Esophagus (tissue), 2 donors: ENCODE measurements around the gene IFNGR1. TPM values are rescaled to one million over a fixed set of nuclear protein-coding genes. Genes with fewer than 3 reads are reported as not detected.

Source experiments
- H3K27ac ChIP-seq, 2 donors: one replicate each; pipeline ENCODE4 v1.5.1; 2013; ENCODE audit warnings: low read depth in 2 of 2, mild to moderate bottlenecking in 2 of 2, inconsistent platforms in 1 of 2, low read length in 1 of 2, moderate library complexity in 1 of 2
- H3K27me3 ChIP-seq, 2 donors: one replicate each; pipeline ENCODE4 v1.6.1; 2013; ENCODE audit warnings: low read length in 2 of 2, control low read depth in 1 of 2, mild to moderate bottlenecking in 1 of 2; ENCODE audit not compliant: insufficient read depth in 2 of 2, control insufficient read depth in 1 of 2
- H3K36me3 ChIP-seq, 2 donors: one replicate each; pipeline ENCODE4 v1.6.1; 2013; ENCODE audit warnings: low read length in 1 of 2; ENCODE audit not compliant: control insufficient read depth in 2 of 2, insufficient read depth in 2 of 2
- H3K4me1 ChIP-seq, 2 donors: one replicate each; pipeline ENCODE4 v1.6.1; 2013; ENCODE audit warnings: low read length in 1 of 2; ENCODE audit not compliant: control insufficient read depth in 2 of 2, insufficient read depth in 2 of 2
- H3K4me3 ChIP-seq, 2 donors: one replicate each; pipeline ENCODE4 v1.5.1; 2013; ENCODE audit warnings: low read length in 2 of 2, mild to moderate bottlenecking in 2 of 2, low read depth in 1 of 2, moderate library complexity in 1 of 2
- H3K9me3 ChIP-seq, 2 donors: one replicate each; pipeline ENCODE4 v1.6.1; 2013; ENCODE audit warnings: mild to moderate bottlenecking in 2 of 2, low read depth in 1 of 2, low read length in 1 of 2, moderate library complexity in 1 of 2; ENCODE audit not compliant: control insufficient read depth in 2 of 2, insufficient read depth in 1 of 2
- WGBS, 2 donors: extraction: QIAGEN DNeasy Blood & Tissue Kit; methylation state at CpG; one replicate each; pipeline ENCODE4 v1.1.7; 2013; 5-methylcytosine and 5-hydroxymethylcytosine counted together
- polyA plus RNA-seq, 2 donors: library from polyadenylated mRNA; stranded (reverse); fragments of 200-250 nt; gene quantifications; one replicate each; pipeline ENCODE4 v1.2.3, GENCODE V29; 2013
- donor health status: healthy with polysubstance abuse.
- donor health status: Bipolar disorder and iron deficiency.

IFNGR1 gene
- polyA plus RNA-seq, 2 donors, result 27.9 to 40.6 TPM

GRCh38 chr6:137227871-137228302 is 8.7 kb upstream of the IFNGR1 start:
- Histone ChIP-seq H3K27me3 (no peaks in the 10 kb centered on the region), H3K36me3 (no peaks in the 10 kb centered on the region), H3K9me3 (no peaks in the 10 kb centered on the region), H3K27ac (no peak overlapping the region), H3K4me1 (peaks cover 0 to 8% of the 10 kb centered on the region in 2 donors), H3K4me3 (no peak overlapping the region)
- WGBS, 2 donors, result 48 to 61% methylated on average over 4 of the region's 4 CpGs

GRCh38 chr6:137226697-137227096 is 7.5 kb upstream of the IFNGR1 start:
- Histone ChIP-seq H3K27me3 (no peaks in the 10 kb centered on the region), H3K4me3 (no peak overlapping the region), H3K36me3 (no peaks in the 10 kb centered on the region), H3K9me3 (no peaks in the 10 kb centered on the region), H3K4me1 (peaks cover 0 to 6% of the 10 kb centered on the region in 2 donors), H3K27ac (no peak overlapping the region)
- 92% methylated on average over 4 of the region's 4 CpGs for WGBS, 2 donors

DNA sequence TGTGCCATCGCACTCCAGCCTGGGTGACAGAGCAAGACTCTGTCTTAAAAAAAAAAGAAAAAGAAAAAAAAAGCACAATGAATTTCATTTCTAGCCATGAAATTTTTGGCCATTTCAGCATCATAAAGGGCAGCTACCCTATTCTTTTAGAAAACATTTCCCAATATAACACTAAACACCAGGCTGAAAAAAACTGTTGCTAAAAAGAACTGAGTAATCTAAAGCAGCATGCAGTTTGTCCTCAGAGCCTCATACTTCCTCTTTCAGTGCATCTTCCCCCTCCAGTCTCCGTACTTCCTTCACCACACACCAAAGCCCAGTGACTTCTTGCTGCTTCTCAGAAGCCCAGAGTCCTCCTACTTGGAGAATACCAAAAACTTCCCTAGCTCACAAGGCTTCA is 5.6 kb upstream of the IFNGR1 start:
- H3K4me1 ChIP-seq, result peaks cover 0 to 3% of the 10 kb centered on the region in 2 donors
- no peaks in the 10 kb centered on the region for H3K9me3 ChIP-seq
- WGBS, 2 donors, result 84 to 92% methylated on average over 2 of the region's 2 CpGs
- no peaks in the 10 kb centered on the region for H3K36me3 ChIP-seq
- H3K27me3 ChIP-seq, result no peaks in the 10 kb centered on the region
- no peak overlapping the region for H3K27ac ChIP-seq
- H3K4me3 ChIP-seq, result no peak overlapping the region

DNA sequence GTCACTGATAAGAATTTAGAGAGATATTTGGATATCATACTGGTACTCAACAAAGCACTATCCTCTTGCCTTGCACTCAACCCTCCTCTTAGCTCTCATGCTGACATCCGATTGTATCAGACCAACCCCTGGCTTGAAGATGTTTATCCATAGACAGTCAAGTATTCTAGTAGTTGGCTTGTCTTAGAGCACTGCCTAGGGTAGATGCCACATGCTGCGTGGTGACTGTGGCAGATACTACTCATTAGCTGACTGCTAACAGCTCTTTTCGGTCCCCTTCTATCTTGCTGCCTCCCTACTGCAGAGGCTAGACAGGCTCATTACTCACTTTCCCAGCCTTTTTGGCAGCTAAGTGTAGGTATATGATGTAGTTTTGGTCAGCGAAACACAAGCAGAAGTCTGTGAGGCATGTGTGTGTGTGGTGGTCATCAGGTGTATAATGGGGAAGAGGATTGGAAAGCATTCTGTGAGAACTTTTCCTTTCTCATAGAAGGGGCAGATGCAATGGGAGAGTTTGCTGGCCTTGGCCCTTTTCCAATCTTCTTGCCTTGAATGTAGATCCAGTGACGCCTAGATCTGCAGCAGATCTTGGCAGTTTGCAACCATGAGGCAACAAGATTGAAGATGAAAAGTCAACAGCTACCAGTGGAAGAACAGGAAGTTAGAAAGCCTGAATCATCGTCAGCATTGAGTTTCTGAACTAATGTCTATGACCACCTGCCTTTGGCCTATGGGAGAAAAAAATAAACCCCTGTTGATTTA is 4.4 kb upstream of the IFNGR1 start:
- no peaks in the 10 kb centered on the region for H3K9me3 ChIP-seq
- no peaks in the 10 kb centered on the region for H3K27me3 ChIP-seq
- no peaks in the 10 kb centered on the region for H3K36me3 ChIP-seq
- no peak overlapping the region for H3K4me3 ChIP-seq
- peaks cover 0 to 3% of the 10 kb centered on the region in 2 donors for H3K4me1 ChIP-seq
- 67 to 70% methylated on average over 6 of the region's 6 CpGs for WGBS, 2 donors
- H3K27ac ChIP-seq, result peak overlapping the region; percentile 5 to 74

- Histone ChIP-seq H3K27ac (no peak overlapping the region), H3K4me1 (peaks cover 0 to 3% of the 10 kb centered on the region in 2 donors), H3K27me3 (no peaks in the 10 kb centered on the region), H3K4me3 (no peak overlapping the region), H3K36me3 (no peaks in the 10 kb centered on the region), H3K9me3 (no peaks in the 10 kb centered on the region)
- WGBS, 2 donors, result 60 to 72% methylated on average over 3 of the region's 3 CpGs
These were observed 3.2 kb upstream of the IFNGR1 start for GRCh38 chr6:137222381-137222780.

GRCh38 chr6:137219664-137220252 is 573 bp upstream of the IFNGR1 start:
- no peaks in the 10 kb centered on the region for H3K9me3 ChIP-seq
- 34 to 43% methylated on average over 6 of the region's 6 CpGs for WGBS, 2 donors
- H3K27ac ChIP-seq, result peak overlapping the region; percentile 98 to 100
- peaks cover 0 to 5% of the 10 kb centered on the region in 2 donors for H3K4me1 ChIP-seq
- H3K4me3 ChIP-seq, result peak overlapping the region; percentile 89 to 95
- no peaks in the 10 kb centered on the region for H3K36me3 ChIP-seq
- H3K27me3 ChIP-seq, result no peaks in the 10 kb centered on the region

DNA sequence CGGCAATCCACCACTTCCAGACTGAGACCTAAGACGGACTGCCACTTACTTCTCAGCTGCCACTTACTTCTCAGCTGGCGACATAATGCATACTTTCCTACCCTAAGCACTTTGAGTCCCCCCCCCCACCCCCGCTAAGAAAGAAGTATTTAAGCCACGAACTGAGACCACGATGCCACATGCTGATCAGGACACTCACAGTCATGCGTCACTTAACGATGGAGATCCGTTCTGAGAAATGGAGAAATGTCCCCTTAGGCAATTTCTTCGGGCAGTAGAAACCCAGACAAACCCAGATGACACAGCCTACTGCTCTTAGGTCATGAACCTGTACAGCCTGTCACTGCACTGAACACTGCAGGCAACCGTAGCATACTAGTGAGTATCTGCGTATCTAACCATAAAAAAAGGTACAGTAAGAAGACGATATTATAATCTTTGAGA is 690 bp downstream of the IFNGR1 start:
- H3K27ac ChIP-seq, result peak overlapping the region; percentile 98 to 100
- H3K27me3 ChIP-seq, result no peaks in the 10 kb centered on the region
- no peaks in the 10 kb centered on the region for H3K9me3 ChIP-seq
- WGBS, 2 donors, result 0 to 1% methylated on average over 13 of the region's 13 CpGs
- H3K36me3 ChIP-seq, result no peaks in the 10 kb centered on the region
- H3K4me3 ChIP-seq, result peak overlapping the region; percentile 89 to 95
- H3K4me1 ChIP-seq, result peaks cover 0 to 4% of the 10 kb centered on the region in 2 donors

DNA sequence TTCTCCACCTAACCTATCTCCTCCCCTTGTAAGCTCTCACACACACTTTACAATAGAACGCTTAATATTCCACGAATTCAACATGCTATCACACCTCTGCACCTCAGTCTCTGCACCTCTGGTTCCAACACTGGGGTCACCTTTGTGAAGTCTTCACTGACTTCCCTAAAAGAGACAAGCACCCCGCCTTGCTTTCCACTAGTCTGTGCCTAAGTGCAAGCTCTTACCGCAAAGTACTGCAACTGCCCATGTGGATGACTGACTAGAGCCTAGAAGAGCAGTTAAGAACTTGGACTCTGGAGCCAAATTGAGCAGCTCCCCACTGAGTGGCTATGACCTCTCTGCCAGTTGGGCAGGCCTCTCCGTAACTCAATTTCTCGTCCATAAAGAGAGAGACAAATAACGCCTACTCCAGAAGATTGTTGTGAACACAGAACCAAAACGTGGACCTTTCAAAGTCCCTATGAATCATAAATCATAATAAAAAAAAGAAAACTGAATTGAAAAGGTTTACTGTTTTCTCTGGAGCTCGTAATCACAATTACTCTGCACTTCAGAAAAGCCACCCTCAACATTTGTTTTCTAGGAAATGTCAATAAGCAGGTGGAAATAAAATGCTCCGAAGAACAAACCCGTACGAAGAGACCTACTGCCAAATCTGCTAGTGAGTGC is 1.2 kb downstream of the IFNGR1 start:
- Histone ChIP-seq H3K36me3 (no peaks in the 10 kb centered on the region), H3K9me3 (no peaks in the 10 kb centered on the region), H3K27me3 (no peaks in the 10 kb centered on the region), H3K27ac (peak overlapping the region; percentile 98 to 100), H3K4me1 (peaks cover 0 to 2% of the 10 kb centered on the region in 2 donors), H3K4me3 (peak overlapping the region; percentile 89 to 95)
- WGBS, 2 donors, result 17 to 19% methylated on average over 12 of the region's 12 CpGs

DNA sequence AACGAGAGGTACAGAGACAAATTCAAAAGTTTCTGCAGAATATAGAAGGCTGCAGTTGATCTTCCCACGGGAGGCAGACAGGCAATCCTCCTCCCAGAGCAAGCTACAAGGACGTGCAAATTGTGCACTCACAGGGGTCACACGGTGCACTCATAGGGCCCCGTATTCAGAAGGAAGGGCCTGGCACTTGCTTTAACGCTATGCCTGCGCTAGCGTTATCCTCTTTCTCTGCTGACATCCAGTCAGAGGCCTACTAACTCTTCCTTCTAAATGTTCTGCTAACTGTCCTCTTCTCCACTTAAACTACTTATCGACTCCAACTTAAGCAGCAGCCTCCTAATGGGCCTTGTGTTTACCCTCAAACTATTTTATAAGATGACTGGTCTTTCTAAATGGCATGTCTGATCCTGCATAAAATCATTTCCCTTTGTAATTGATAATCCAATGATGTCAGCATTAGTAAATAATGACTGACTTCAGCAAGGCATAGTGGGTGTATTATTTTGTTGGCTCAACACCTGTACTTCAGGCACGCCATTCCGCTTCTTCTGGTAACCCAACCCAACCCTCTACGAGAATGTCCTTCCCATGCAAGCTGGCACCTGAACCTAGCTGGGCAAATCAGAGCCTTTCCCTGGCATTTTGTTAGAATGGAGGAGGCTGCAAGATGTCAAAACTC is 2.2 kb downstream of the IFNGR1 start:
- no peaks in the 10 kb centered on the region for H3K36me3 ChIP-seq
- no peaks in the 10 kb centered on the region for H3K27me3 ChIP-seq
- peaks cover 0 to 2% of the 10 kb centered on the region in 2 donors for H3K4me1 ChIP-seq
- peak overlapping the region; percentile 91 to 98 for H3K27ac ChIP-seq
- H3K9me3 ChIP-seq, result no peaks in the 10 kb centered on the region
- H3K4me3 ChIP-seq, result peak overlapping the region; percentile 9 to 89
- 32 to 41% methylated on average over 12 of the region's 12 CpGs for WGBS, 2 donors
